Measurements from ENCODE around the gene CPNE5.

- TF ChIP-seq EZH2phosphoT487 (IDR thresholded peaks at IDR 0.05; ENCODE audit: low read length) (no peak), CTCF (IDR thresholded peaks at IDR 0.05; ENCODE audit: low read length) (no peak), EZH2 (optimal IDR thresholded peaks at IDR 0.05; ENCODE audit: low read depth, low read length) (no peak)
These were observed 86.2 kb downstream of the CPNE5 start for GRCh38 chr6:36752886-36753506.

All from MM.1S (cell line).